Cardiac fibroblast (primary cell): Measurements from ENCODE around the gene EXD3.

ENCODE experiments used
- DNase-seq, 2 donors: peaks; one replicate each; pipeline versions ENCODE4 v3.0.0 to v3.0.0-alpha.2; 2010; ENCODE audit warnings: low read depth in 2 of 2
- H3K4me3 ChIP-seq, 2 donors: replicated peaks in 1 of 2; 1 replicate in 1 of 2; 2 replicates in 1 of 2; pipeline ENCODE4 v1.5.1; 2011; ENCODE audit warnings: low read depth in 2 of 2, low read length in 2 of 2, mild to moderate bottlenecking in 2 of 2, moderate library complexity in 1 of 2
- CTCF ChIP-seq: IDR thresholded peaks from one replicate; pipeline ENCODE4 v1.5.1; 2011; ENCODE audit warnings: low read depth, mild to moderate bottlenecking, low read length, inconsistent platforms

EXD3 gene

GRCh38 chr9:137326445-137327065 lies 96.4 kb downstream of the EXD3 start:
- H3K4me3 ChIP-seq = no peak overlapping the region
- no peak for DNase-seq
- no peak for TF ChIP-seq CTCF

- no peak for TF ChIP-seq CTCF
- DNase-seq = no peak
- no peak overlapping the region for H3K4me3 ChIP-seq
Observed at GRCh38 chr9:137325799-137326198, 97.2 kb downstream of the EXD3 start.

GRCh38 chr9:137325124-137325523 lies 97.8 kb downstream of the EXD3 start:
- DNase-seq = no peak
- TF ChIP-seq CTCF = no peak
- no peak overlapping the region for H3K4me3 ChIP-seq

- H3K4me3 ChIP-seq = no peak overlapping the region
- no peak for DNase-seq
- no peak for TF ChIP-seq CTCF
Observed at GRCh38 chr9:137323531-137324331, 99.2 kb downstream of the EXD3 start.

- DNase-seq = no peak
- H3K4me3 ChIP-seq = no peak overlapping the region
- no peak for TF ChIP-seq CTCF
Observed at GRCh38 chr9:137321726-137322361, 101.1 kb downstream of the EXD3 start.

- no peak overlapping the region for H3K4me3 ChIP-seq
- no peak for DNase-seq
- TF ChIP-seq CTCF = no peak
Observed at GRCh38 chr9:137320555-137321384, 102.2 kb downstream of the EXD3 start.
